ENCODE measurements around the gene CRYAB.
A peak's percentile ranks its signal among the peaks of the same experiment; 100 is the strongest.
"Not testable (repeated sequence)": the region's sequence is repeated elsewhere in the genome, so short reads cannot be mapped to it uniquely, and the experiment has no call there.

Gene CRYAB

GRCh38 chr11:111906680-111907079, 4.9 kb downstream of the CRYAB start:
- peaks cover 4 to 23% of the 10 kb centered on the region in 2 donors for H3K36me3 ChIP-seq (ENCODE audit: control insufficient read depth in 1 of 2, insufficient read depth in 2 of 2, low read length in 2 of 2)
- peaks cover 0 to 14% of the 10 kb centered on the region in 2 donors for H3K4me1 ChIP-seq (ENCODE audit: control insufficient read depth in 1 of 2, insufficient read depth in 2 of 2, low read length in 2 of 2)
- H3K27me3 ChIP-seq (ENCODE audit: low read depth, low read length) = no peaks in the 10 kb centered on the region
- no peaks in the 10 kb centered on the region for H3K9me3 ChIP-seq (ENCODE audit: control insufficient read depth in 1 of 2, low read length in 2 of 2)
- H3K27ac ChIP-seq (ENCODE audit: low read length) = no peak overlapping the region
- H3K4me3 ChIP-seq (ENCODE audit: low read depth in 1 of 2, low read length in 2 of 2) = no peak overlapping the region

GRCh38 chr11:111905411-111905810, 6.2 kb downstream of the CRYAB start:
- peaks cover 4 to 14% of the 10 kb centered on the region in 2 donors for H3K36me3 ChIP-seq (ENCODE audit: control insufficient read depth in 1 of 2, insufficient read depth in 2 of 2, low read length in 2 of 2)
- H3K9me3 ChIP-seq (ENCODE audit: control insufficient read depth in 1 of 2, low read length in 2 of 2) = no peaks in the 10 kb centered on the region
- no peaks in the 10 kb centered on the region for H3K27me3 ChIP-seq (ENCODE audit: low read depth, low read length)
- H3K4me1 ChIP-seq (ENCODE audit: control insufficient read depth in 1 of 2, insufficient read depth in 2 of 2, low read length in 2 of 2) = peaks cover 0 to 5% of the 10 kb centered on the region in 2 donors
- H3K4me3 ChIP-seq (ENCODE audit: low read depth in 1 of 2, low read length in 2 of 2) = no peak overlapping the region
- H3K27ac ChIP-seq (ENCODE audit: low read length) = no peak overlapping the region

GRCh38 chr11:111886844-111887243, 24.7 kb downstream of the CRYAB start:
- H3K9me3 ChIP-seq (ENCODE audit: control insufficient read depth in 1 of 2, low read length in 2 of 2) = no peaks in the 10 kb centered on the region
- no peak overlapping the region for H3K4me3 ChIP-seq (ENCODE audit: low read depth in 1 of 2, low read length in 2 of 2)
- no peak overlapping the region for H3K27ac ChIP-seq (ENCODE audit: low read length)
- H3K4me1 ChIP-seq (ENCODE audit: control insufficient read depth in 1 of 2, insufficient read depth in 2 of 2, low read length in 2 of 2) = no peaks in the 10 kb centered on the region
- H3K27me3 ChIP-seq (ENCODE audit: low read depth, low read length) = no peaks in the 10 kb centered on the region
- peaks cover 0 to 3% of the 10 kb centered on the region in 2 donors for H3K36me3 ChIP-seq (ENCODE audit: control insufficient read depth in 1 of 2, insufficient read depth in 2 of 2, low read length in 2 of 2)

GRCh38 chr11:111886032-111886431, 25.5 kb downstream of the CRYAB start:
- no peaks in the 10 kb centered on the region for H3K9me3 ChIP-seq (ENCODE audit: control insufficient read depth in 1 of 2, low read length in 2 of 2)
- no peak overlapping the region for H3K4me3 ChIP-seq (ENCODE audit: low read depth in 1 of 2, low read length in 2 of 2)
- no peaks in the 10 kb centered on the region for H3K4me1 ChIP-seq (ENCODE audit: control insufficient read depth in 1 of 2, insufficient read depth in 2 of 2, low read length in 2 of 2)
- H3K27me3 ChIP-seq (ENCODE audit: low read depth, low read length) = no peaks in the 10 kb centered on the region
- no peak overlapping the region for H3K27ac ChIP-seq (ENCODE audit: low read length)
- H3K36me3 ChIP-seq (ENCODE audit: control insufficient read depth in 1 of 2, insufficient read depth in 2 of 2, low read length in 2 of 2) = peaks cover 0 to 3% of the 10 kb centered on the region in 2 donors

GRCh38 chr11:111885053-111885452, 26.5 kb downstream of the CRYAB start:
- H3K36me3 ChIP-seq (ENCODE audit: control insufficient read depth in 1 of 2, insufficient read depth in 2 of 2, low read length in 2 of 2); H3K4me3 ChIP-seq (ENCODE audit: low read depth in 1 of 2, low read length in 2 of 2); H3K4me1 ChIP-seq (ENCODE audit: control insufficient read depth in 1 of 2, insufficient read depth in 2 of 2, low read length in 2 of 2); H3K27me3 ChIP-seq (ENCODE audit: low read depth, low read length); H3K9me3 ChIP-seq (ENCODE audit: control insufficient read depth in 1 of 2, low read length in 2 of 2); H3K27ac ChIP-seq (ENCODE audit: low read length): not testable (repeated sequence)

- Histone ChIP-seq H3K27ac (ENCODE audit: low read length) (no peak overlapping the region), H3K9me3 (ENCODE audit: control insufficient read depth in 1 of 2, low read length in 2 of 2) (no peaks in the 10 kb centered on the region)
Measured at GRCh38 chr11:111882202-111882601, 29.4 kb downstream of the CRYAB start.

GRCh38 chr11:111879637-111879960, 32.0 kb downstream of the CRYAB start:
- peaks cover 3 to 12% of the 10 kb centered on the region in 2 donors for H3K36me3 ChIP-seq (ENCODE audit: control insufficient read depth in 1 of 2, insufficient read depth in 2 of 2, low read length in 2 of 2)
- peaks cover 0 to 5% of the 10 kb centered on the region in 2 donors for H3K4me1 ChIP-seq (ENCODE audit: control insufficient read depth in 1 of 2, insufficient read depth in 2 of 2, low read length in 2 of 2)
- peak overlapping the region; percentile 93 for H3K27ac ChIP-seq (ENCODE audit: low read length)

More at GRCh38 chr11:111882202-111882601, 29.4 kb downstream of the CRYAB start:
- no peak overlapping the region for H3K4me3 ChIP-seq (ENCODE audit: low read depth in 1 of 2, low read length in 2 of 2)
- H3K27me3 ChIP-seq (ENCODE audit: low read depth, low read length) = no peaks in the 10 kb centered on the region
- H3K36me3 ChIP-seq (ENCODE audit: control insufficient read depth in 1 of 2, insufficient read depth in 2 of 2, low read length in 2 of 2) = peaks cover 3% of the 10 kb centered on the region in 2 donors
- peaks cover 0 to 5% of the 10 kb centered on the region in 2 donors for H3K4me1 ChIP-seq (ENCODE audit: control insufficient read depth in 1 of 2, insufficient read depth in 2 of 2, low read length in 2 of 2)

GRCh38 chr11:111878849-111879636, 32.5 kb downstream of the CRYAB start, which contains the start of the genes CFAP68 and FDXACB1:
TSS of gene CFAP68 (plus strand) at chr11:111879541. CDS start at chr11:111879561, 20 bp downstream.
TSS of gene FDXACB1 (minus strand) at chr11:111879165. CDS start at chr11:111879132, 33 bp downstream.
- H3K27me3 ChIP-seq (ENCODE audit: low read depth, low read length) = no peaks in the 10 kb centered on the region
- H3K9me3 ChIP-seq (ENCODE audit: control insufficient read depth in 1 of 2, low read length in 2 of 2) = no peaks in the 10 kb centered on the region
- peaks cover 0 to 5% of the 10 kb centered on the region in 2 donors for H3K4me1 ChIP-seq (ENCODE audit: control insufficient read depth in 1 of 2, insufficient read depth in 2 of 2, low read length in 2 of 2)
- peak within 1 kb of the TSS; percentile 93 for H3K27ac ChIP-seq (ENCODE audit: low read length)
- H3K4me3 ChIP-seq (ENCODE audit: low read depth in 1 of 2, low read length in 2 of 2) = peak within 1 kb of the TSS; percentile 74 to 89
- H3K36me3 ChIP-seq (ENCODE audit: control insufficient read depth in 1 of 2, insufficient read depth in 2 of 2, low read length in 2 of 2) = peaks cover 3 to 12% of the 10 kb centered on the region in 2 donors

More at GRCh38 chr11:111879637-111879960, 32.0 kb downstream of the CRYAB start:
- H3K4me3 ChIP-seq (ENCODE audit: low read depth in 1 of 2, low read length in 2 of 2) = peak overlapping the region; percentile 74 to 89
- H3K9me3 ChIP-seq (ENCODE audit: control insufficient read depth in 1 of 2, low read length in 2 of 2) = no peaks in the 10 kb centered on the region
- H3K27me3 ChIP-seq (ENCODE audit: low read depth, low read length) = no peaks in the 10 kb centered on the region

- H3K27ac ChIP-seq (ENCODE audit: low read length) = peak overlapping the region; percentile 93
- H3K27me3 ChIP-seq (ENCODE audit: low read depth, low read length) = no peaks in the 10 kb centered on the region
- peak overlapping the region; percentile 74 to 89 for H3K4me3 ChIP-seq (ENCODE audit: low read depth in 1 of 2, low read length in 2 of 2)
- H3K4me1 ChIP-seq (ENCODE audit: control insufficient read depth in 1 of 2, insufficient read depth in 2 of 2, low read length in 2 of 2) = peaks cover 0 to 5% of the 10 kb centered on the region in 2 donors
- peaks cover 3 to 10% of the 10 kb centered on the region in 2 donors for H3K36me3 ChIP-seq (ENCODE audit: control insufficient read depth in 1 of 2, insufficient read depth in 2 of 2, low read length in 2 of 2)
- no peaks in the 10 kb centered on the region for H3K9me3 ChIP-seq (ENCODE audit: control insufficient read depth in 1 of 2, low read length in 2 of 2)
Measured at GRCh38 chr11:111878385-111878848, 33.2 kb downstream of the CRYAB start.

- H3K4me3 ChIP-seq (ENCODE audit: low read depth in 1 of 2, low read length in 2 of 2) = peak overlapping the region; percentile 92
- peaks cover 18 to 20% of the 10 kb centered on the region in 2 donors for H3K36me3 ChIP-seq (ENCODE audit: control insufficient read depth in 1 of 2, insufficient read depth in 2 of 2, low read length in 2 of 2)
- no peaks in the 10 kb centered on the region for H3K27me3 ChIP-seq (ENCODE audit: low read depth, low read length)
- peak overlapping the region; percentile 84 for H3K27ac ChIP-seq (ENCODE audit: low read length)
- H3K9me3 ChIP-seq (ENCODE audit: control insufficient read depth in 1 of 2, low read length in 2 of 2) = no peaks in the 10 kb centered on the region
- H3K4me1 ChIP-seq (ENCODE audit: control insufficient read depth in 1 of 2, insufficient read depth in 2 of 2, low read length in 2 of 2) = peaks cover 7 to 8% of the 10 kb centered on the region in 2 donors
Measured at GRCh38 chr11:111871693-111872161, 39.8 kb downstream of the CRYAB start.

GRCh38 chr11:111870886-111871692, 40.5 kb downstream of the CRYAB start, which contains the start of gene ALG9:
TSS of gene ALG9 (minus strand) at chr11:111871581. CDS start at chr11:111871482, 99 bp downstream.
- Histone ChIP-seq H3K27me3 (ENCODE audit: low read depth, low read length) (no peaks in the 10 kb centered on the region), H3K4me1 (ENCODE audit: control insufficient read depth in 1 of 2, insufficient read depth in 2 of 2, low read length in 2 of 2) (peaks cover 7 to 8% of the 10 kb centered on the region in 2 donors), H3K4me3 (ENCODE audit: low read depth in 1 of 2, low read length in 2 of 2) (peak within 1 kb of the TSS; percentile 92), H3K36me3 (ENCODE audit: control insufficient read depth in 1 of 2, insufficient read depth in 2 of 2, low read length in 2 of 2) (peaks cover 18 to 26% of the 10 kb centered on the region in 2 donors), H3K27ac (ENCODE audit: low read length) (peak within 1 kb of the TSS; percentile 84), H3K9me3 (ENCODE audit: control insufficient read depth in 1 of 2, low read length in 2 of 2) (no peaks in the 10 kb centered on the region)

Data from muscle layer of duodenum (tissue), 2 donors.